NCI-H2081 treated with DMSO at 0.1 percent for 48 hours (cell line): ENCODE measurements around the gene RXFP4.
"Not testable (repeated sequence)": the region's sequence is repeated elsewhere in the genome, so short reads cannot be mapped to it uniquely, and the experiment has no call there.

Source experiments
- DNase-seq: peaks from one replicate; lab custom pipeline; 2025; lab: John Stamatoyannopoulos, UW

Gene RXFP4

GRCh38 chr1:155930725-155931124, 10.7 kb upstream of the RXFP4 start:
- not testable (repeated sequence) for DNase-seq

GRCh38 chr1:155931332-155932038, 10.0 kb upstream of the RXFP4 start:
- no peak for DNase-seq

GRCh38 chr1:155932081-155932480, 9.4 kb upstream of the RXFP4 start:
- DNase-seq = no peak

- no peak for DNase-seq
Measured at GRCh38 chr1:155932487-155932886, 9.0 kb upstream of the RXFP4 start.

- DNase-seq = no peak
Measured at GRCh38 chr1:155933591-155934096, 7.8 kb upstream of the RXFP4 start.

- DNase-seq = peak; percentile 99
Measured at GRCh38 chr1:155934097-155934935, 7.1 kb upstream of the RXFP4 start, which contains the start of gene KHDC4. KHDC4 (minus strand) TSS chr1:155934413; CDS start chr1:155934373, 40 bp downstream.

GRCh38 chr1:155934936-155935590, 6.4 kb upstream of the RXFP4 start:
- DNase-seq = no peak

GRCh38 chr1:155938220-155938627, 3.2 kb upstream of the RXFP4 start:
- DNase-seq = peak; percentile 25

GRCh38 chr1:155940482-155940992, 901 bp upstream of the RXFP4 start:
- no peak for DNase-seq

- DNase-seq = no peak
Measured at GRCh38 chr1:155941845-155942531, 550 bp downstream of the RXFP4 start.

GRCh38 chr1:155942578-155943141, 1.2 kb downstream of the RXFP4 start:
- no peak for DNase-seq

- DNase-seq = no peak
Measured at GRCh38 chr1:155944444-155944799, 3.0 kb downstream of the RXFP4 start.

GRCh38 chr1:155946633-155947219, 5.3 kb downstream of the RXFP4 start:
- no peak for DNase-seq

- no peak for DNase-seq
Measured at GRCh38 chr1:155947292-155947691, 5.9 kb downstream of the RXFP4 start.

GRCh38 chr1:155947741-155948140, 6.3 kb downstream of the RXFP4 start:
- DNase-seq = no peak

GRCh38 chr1:155950829-155951228, 9.4 kb downstream of the RXFP4 start:
- DNase-seq = no peak

- DNase-seq = no peak
Measured at GRCh38 chr1:155951753-155952504, 10.5 kb downstream of the RXFP4 start.

GRCh38 chr1:155952505-155952890, 11.1 kb downstream of the RXFP4 start:
- DNase-seq = no peak

- DNase-seq = no peak
Measured at GRCh38 chr1:155954645-155955044, 13.2 kb downstream of the RXFP4 start.

- no peak for DNase-seq
Measured at GRCh38 chr1:155957411-155957915, 16.0 kb downstream of the RXFP4 start.
